Astrocyte of the spinal cord (primary cell): Measurements from ENCODE around the gene MCF2L2.

Experiments used
- DNase-seq: peaks from one replicate; pipeline ENCODE4 v3.0.0; 2011; ENCODE audit warnings: low read depth, low spot score
- H3K4me3 ChIP-seq: 2 replicates; pipeline ENCODE4 v1.5.1; 2011; ENCODE audit warnings: low read depth, mild to moderate bottlenecking, low read length, moderate library complexity
- in situ Hi-C: cut with HindIII; loops from 2 replicates; pipeline ENCODE4 v1.10.0; 2017; ENCODE audit warnings: low sequenced_read_pairs
- TF ChIP-seq, protein P1 (sequence below): IDR thresholded peaks from 2 replicates; pipeline ENCODE4 v1.5.1; 2012; ENCODE audit warnings: low read depth, mild to moderate bottlenecking, low read length, inconsistent platforms

The MCF2L2 gene

DNA sequence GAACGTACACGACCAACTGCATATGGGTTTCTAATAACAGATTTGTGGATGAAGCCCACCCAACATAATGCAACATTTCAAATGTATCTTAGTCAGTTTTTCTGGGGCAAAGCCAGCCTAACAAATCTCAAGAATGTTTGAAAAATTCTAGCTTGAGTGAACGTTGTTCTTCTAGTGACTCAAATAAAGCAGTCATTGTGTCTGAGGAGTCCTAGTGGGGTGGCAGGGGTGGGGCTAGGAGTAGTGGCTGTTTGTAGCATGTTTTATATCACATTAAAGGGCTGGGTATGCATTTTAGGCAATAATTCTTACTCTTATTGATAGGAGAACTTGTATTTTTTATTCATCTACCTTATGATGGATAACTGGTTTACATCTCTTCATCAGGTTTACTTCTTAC lies 169.3 kb downstream of the MCF2L2 start:
- no peak overlapping the region for H3K4me3 ChIP-seq
- in situ Hi-C loops = no loop called here
- TF ChIP-seq, protein P1, sequence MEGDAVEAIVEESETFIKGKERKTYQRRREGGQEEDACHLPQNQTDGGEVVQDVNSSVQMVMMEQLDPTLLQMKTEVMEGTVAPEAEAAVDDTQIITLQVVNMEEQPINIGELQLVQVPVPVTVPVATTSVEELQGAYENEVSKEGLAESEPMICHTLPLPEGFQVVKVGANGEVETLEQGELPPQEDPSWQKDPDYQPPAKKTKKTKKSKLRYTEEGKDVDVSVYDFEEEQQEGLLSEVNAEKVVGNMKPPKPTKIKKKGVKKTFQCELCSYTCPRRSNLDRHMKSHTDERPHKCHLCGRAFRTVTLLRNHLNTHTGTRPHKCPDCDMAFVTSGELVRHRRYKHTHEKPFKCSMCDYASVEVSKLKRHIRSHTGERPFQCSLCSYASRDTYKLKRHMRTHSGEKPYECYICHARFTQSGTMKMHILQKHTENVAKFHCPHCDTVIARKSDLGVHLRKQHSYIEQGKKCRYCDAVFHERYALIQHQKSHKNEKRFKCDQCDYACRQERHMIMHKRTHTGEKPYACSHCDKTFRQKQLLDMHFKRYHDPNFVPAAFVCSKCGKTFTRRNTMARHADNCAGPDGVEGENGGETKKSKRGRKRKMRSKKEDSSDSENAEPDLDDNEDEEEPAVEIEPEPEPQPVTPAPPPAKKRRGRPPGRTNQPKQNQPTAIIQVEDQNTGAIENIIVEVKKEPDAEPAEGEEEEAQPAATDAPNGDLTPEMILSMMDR = no peak
- DNase-seq = no peak

DNA sequence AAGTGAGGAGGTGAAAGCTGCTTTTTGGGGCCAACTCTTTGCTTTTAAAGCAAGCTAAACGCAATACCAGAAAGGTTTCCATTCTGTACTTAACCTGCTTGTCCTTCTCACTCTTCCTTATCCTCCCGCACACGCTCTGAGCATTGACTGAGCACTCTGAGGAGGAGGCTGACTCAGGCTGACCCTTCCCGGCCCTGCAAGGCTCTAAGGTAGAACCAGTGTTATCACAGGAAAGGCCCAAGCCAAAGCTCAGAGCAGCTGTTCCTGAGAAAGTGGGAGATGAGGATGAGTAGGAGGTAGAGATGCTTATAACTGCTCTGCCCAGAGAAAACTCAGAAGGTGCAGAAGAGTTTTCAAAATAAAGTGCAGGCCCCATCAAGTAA lies 173.1 kb downstream of the MCF2L2 start:
- H3K4me3 ChIP-seq = peak overlapping the region; percentile 82
- in situ Hi-C loops = no loop called here
- DNase-seq = peak; percentile 38
- TF ChIP-seq, protein P1 = no peak

DNA sequence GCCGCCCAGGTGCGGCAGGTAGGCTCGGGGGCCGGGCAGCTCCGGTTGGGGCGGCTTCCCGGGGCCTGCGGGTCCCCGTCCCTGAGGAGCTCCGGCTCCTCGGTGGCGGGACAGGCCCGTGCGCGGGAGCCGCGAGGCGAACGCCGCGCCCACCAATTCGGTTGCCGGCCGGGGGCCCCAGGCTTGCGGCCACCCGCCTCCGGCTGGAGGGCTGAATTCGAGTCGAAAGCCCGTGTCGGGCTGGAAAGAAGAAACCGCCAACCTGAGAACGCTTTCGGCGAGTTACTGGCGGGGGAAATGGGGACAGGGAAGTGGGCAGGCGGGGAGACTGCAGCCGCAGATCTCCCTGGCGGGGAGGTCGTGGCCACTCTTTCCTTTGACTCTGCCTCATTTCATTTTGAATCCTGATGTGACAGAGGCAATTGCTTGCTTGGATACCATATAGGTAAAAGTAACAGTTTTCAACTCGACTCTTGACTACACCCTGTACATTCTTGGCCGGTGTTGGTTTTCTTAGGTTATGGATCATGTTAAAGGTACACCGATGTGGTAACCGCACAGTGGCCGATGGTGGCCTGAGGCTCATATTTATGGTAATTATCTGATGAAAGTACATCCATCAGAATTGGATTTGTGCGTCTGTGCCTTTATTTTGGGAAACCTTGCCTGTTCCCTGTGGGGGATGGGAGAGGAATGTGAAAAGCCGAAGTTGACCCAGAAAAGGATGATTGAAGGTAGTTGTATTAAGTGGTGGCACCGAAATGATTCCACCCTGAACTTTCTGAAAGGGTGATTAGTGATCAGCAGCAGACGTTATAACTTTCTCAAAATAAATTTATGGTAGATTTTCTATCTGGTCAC lies 173.7 kb downstream of the MCF2L2 start:
- DNase-seq = peak; percentile 30
- peak overlapping the region; percentile 82 for H3K4me3 ChIP-seq
- TF ChIP-seq, protein P1 = no peak
- in situ Hi-C loops = no loop called here

DNA sequence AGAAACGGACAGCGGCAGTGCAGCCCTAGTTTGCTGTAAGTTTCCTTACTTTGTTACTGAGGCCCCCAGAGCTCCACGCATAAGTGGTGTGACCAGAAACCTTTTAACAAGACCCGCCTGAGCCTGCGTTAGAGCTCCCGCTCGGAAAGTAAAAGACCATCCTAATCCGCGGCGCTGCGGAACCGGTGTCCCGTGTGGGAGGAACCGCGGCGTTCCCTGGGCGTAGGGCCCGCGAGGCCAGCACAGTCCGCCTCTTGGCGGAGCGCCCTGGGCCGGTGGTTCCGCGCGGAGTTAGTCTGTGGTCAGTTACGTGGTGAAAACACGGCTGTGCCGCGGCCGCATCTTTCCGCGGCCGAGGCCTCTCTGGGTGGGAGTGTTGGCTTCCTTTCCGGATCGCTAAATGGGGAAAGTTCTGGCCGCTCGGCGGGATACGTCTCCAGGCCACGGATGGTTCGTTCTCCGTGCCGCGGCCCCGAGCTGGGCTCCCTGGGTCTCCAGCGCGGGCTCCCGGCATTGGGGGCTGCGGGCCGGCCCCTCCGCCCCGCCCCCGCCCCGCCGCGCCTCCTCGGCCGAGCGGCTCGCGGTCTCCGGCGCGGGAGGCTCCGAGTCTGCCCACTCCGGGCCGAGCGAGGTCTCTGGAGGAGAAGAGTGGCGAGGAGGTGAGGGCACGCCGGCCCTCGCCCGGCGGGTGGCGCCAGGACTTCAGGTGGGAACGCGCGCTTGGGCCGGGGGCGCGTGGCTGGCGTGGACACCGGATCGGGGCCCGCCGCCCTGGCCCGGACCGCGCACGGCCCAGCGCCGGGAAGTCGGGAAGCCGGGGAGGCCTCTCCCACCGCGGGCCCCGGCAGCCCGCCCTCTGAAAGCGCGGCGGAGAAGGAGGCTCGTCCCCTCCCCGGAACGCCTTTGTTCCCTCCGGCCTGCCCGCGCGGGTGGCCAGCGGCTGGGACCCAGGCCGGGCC lies 174.6 kb downstream of the MCF2L2 start:
- TF ChIP-seq, protein P1 = no peak
- in situ Hi-C loops = no loop called here
- H3K4me3 ChIP-seq = peak overlapping the region; percentile 82
- peak; percentile 78 for DNase-seq

DNA sequence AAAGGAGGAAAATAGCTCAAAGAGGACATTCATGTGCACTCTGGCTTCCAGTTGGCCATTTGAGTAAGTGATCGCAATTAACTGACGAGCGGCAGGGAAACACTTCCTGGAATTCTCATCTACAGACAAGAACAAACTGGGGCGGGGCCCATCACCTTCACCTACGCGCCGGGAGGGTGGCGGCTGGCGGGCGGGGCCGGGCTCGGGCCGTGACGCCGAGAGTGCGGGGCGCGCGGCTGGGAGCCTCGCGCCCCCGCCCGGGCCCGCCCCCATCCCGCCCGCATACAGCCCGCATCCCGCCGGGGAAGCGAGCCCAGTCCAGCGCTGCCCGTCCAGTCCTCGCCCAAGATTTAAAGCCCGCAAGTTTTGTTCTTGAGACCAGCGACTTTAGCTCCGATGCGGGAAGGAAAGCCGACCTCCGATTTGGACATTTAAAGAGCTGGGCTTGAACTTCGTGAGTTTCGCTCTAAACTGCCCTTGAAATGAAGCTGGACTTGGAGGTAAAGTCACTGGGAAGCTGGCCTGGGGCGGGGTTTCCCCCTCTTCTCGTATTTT lies 175.4 kb downstream of the MCF2L2 start, which contains the start of gene B3GNT5:
Gene B3GNT5 (plus strand): TSS at position 281 of the 555 bp plus-strand sequence. CDS start 16,546 bp downstream, outside the sequence.
- TF ChIP-seq, protein P1 = no peak
- H3K4me3 ChIP-seq = peak within 1 kb of the TSS; percentile 82
- DNase-seq = peak; percentile 28
- in situ Hi-C loops = no loop called here
